Memory B cell (primary cell): ENCODE data around the gene IL1F10.

Experiments
- ATAC-seq: fragments of 150-1000 bp; cut with Tn5 transposase; 2 replicates; pipeline ENCODE4 v1.10.0; 2021; ENCODE audit warnings: low read depth, mild to moderate bottlenecking, moderate library complexity
- DNase-seq, 2 donors: peaks; one replicate each; pipeline ENCODE4 v3.0.0; 2022; ENCODE audit warnings: low spot score in 2 of 2
- H3K27ac Mint-ChIP-seq: one replicate; pipeline ENCODE4 v1.8.0; 2022; ENCODE audit warnings: mild to moderate bottlenecking, moderate library complexity, mixed read lengths
- H3K27me3 Mint-ChIP-seq: one replicate; pipeline ENCODE4 v1.8.0; 2022; ENCODE audit warnings: mixed read lengths
- H3K36me3 Mint-ChIP-seq: one replicate; pipeline ENCODE4 v1.8.0; 2022; ENCODE audit warnings: mild to moderate bottlenecking, mixed read lengths
- H3K4me1 Mint-ChIP-seq: one replicate; pipeline ENCODE4 v1.8.0; 2022; ENCODE audit warnings: mixed read lengths
- H3K4me3 Mint-ChIP-seq: one replicate; pipeline ENCODE4 v1.8.0; 2022; ENCODE audit warnings: mild to moderate bottlenecking, moderate library complexity, mixed read lengths
- H3K9me3 Mint-ChIP-seq: one replicate; pipeline ENCODE4 v1.8.0; 2022; ENCODE audit warnings: mixed read lengths

The IL1F10 gene

DNA sequence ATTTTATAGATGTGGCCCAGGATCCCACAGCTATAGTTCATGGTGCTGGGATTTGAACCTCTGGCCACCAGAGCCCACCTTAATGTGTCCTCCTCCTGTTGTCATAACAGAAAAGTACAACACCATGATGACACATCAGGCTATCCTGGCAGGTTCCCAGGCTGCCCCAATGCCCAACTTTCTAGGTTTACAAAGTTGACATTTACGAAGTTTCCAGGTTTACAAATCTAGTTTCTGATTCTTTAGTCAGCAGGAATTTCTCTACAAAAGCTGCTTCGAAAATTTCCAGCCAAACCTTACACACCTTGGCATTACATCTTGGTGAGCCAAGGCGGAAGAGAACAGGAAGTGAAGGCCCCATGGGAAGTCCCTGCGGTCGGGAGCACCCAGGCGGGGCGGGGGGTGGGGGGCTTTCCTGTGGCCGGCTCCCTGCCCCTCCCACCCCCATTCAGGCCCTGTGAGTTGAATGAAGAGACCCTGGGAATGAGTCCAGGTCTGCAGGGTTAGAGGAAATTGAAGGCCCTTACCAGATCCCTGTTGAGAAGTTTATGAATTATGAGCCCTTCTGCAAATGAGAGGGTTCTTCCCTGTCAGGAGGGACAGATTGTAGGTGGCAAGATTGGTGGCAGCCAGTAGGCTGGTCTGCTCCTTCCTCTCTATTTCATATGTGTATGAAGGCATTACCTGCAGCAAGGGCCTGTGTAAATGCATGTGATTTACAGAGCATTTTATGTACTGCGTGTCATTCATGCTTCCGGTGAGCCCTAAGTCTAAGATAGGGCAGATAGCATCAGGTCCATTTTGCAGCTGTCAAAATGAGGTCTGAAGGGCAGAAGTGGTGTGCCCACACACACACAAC is 48.6 kb downstream of the IL1F10 start:
- H3K27me3 Mint-ChIP-seq = no peaks in the 10 kb centered on the region
- DNase-seq = peak in 1 of 2 donors; percentile 13
- no peak overlapping the region for H3K27ac Mint-ChIP-seq
- H3K36me3 Mint-ChIP-seq = no peaks in the 10 kb centered on the region
- peak; percentile 88 for ATAC-seq
- H3K4me1 Mint-ChIP-seq = peaks cover 14% of the 10 kb centered on the region
- peaks cover 1% of the 10 kb centered on the region for H3K9me3 Mint-ChIP-seq
- H3K4me3 Mint-ChIP-seq = peak overlapping the region; percentile 21

GRCh38 chr2:113117541-113118262 is 49.9 kb downstream of the IL1F10 start:
- Mint-ChIP-seq H3K4me1 (peaks cover 14% of the 10 kb centered on the region), H3K4me3 (no peak overlapping the region), H3K27me3 (no peaks in the 10 kb centered on the region), H3K9me3 (peaks cover 1% of the 10 kb centered on the region), H3K36me3 (no peaks in the 10 kb centered on the region), H3K27ac (no peak overlapping the region)
- no peak for ATAC-seq
- no peak for DNase-seq

DNA sequence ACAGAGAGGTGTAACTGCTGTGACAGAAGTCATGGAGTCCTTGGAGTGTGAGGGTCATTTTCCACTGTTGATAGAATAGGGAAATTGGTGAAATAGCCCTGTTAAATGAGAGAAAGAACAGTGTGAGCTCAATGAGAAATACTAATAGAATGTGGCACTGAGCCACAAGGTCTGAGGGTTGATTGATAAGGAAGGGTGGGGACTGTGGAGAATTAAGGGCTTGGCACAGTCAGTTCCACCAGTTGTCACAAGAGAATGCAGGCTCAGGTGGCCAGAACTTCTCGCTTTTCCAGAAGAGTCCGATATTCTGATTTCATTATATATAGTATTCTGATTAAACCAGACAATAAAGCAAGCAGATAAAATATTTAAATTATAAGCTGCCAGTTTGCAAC is 50.5 kb downstream of the IL1F10 start:
- Mint-ChIP-seq H3K27me3 (no peaks in the 10 kb centered on the region), H3K4me1 (peaks cover 14% of the 10 kb centered on the region), H3K4me3 (no peak overlapping the region), H3K9me3 (peaks cover 1% of the 10 kb centered on the region), H3K36me3 (no peaks in the 10 kb centered on the region), H3K27ac (no peak overlapping the region)
- DNase-seq (no peak), ATAC-seq (no peak)

GRCh38 chr2:113119111-113119510 is 51.3 kb downstream of the IL1F10 start:
- ATAC-seq = no peak
- no peak for DNase-seq
- H3K36me3 Mint-ChIP-seq = no peaks in the 10 kb centered on the region
- no peaks in the 10 kb centered on the region for H3K27me3 Mint-ChIP-seq
- H3K4me3 Mint-ChIP-seq = no peak overlapping the region
- no peak overlapping the region for H3K27ac Mint-ChIP-seq
- H3K4me1 Mint-ChIP-seq = peaks cover 16% of the 10 kb centered on the region
- H3K9me3 Mint-ChIP-seq = peaks cover 1% of the 10 kb centered on the region

DNA sequence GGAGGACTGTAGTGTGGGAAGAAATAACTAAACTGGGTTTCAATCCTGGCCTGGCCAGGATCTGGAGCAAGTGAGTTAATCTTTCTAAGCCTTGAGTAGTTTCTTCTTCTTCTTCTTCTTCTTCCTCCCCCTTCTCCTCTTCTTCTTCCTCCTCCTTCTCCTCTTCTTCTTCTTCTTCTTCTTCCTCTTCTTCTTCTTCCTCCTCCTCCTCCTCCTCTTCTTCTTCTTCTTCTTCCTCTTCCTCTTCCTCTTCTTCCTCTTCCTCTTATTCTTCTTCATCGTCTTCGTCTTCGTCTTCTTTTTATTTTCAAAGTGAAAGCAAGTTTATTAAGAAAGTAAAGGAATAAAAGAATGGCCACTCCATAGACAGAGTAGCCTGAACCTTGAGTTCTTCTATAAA is 53.1 kb downstream of the IL1F10 start:
- DNase-seq (no peak), ATAC-seq (no peak)
- H3K27me3 Mint-ChIP-seq = no peaks in the 10 kb centered on the region
- H3K9me3 Mint-ChIP-seq = peaks cover 1% of the 10 kb centered on the region
- peaks cover 21% of the 10 kb centered on the region for H3K4me1 Mint-ChIP-seq
- no peak overlapping the region for H3K27ac Mint-ChIP-seq
- no peaks in the 10 kb centered on the region for H3K36me3 Mint-ChIP-seq
- peak overlapping the region; percentile 1 for H3K4me3 Mint-ChIP-seq

DNA sequence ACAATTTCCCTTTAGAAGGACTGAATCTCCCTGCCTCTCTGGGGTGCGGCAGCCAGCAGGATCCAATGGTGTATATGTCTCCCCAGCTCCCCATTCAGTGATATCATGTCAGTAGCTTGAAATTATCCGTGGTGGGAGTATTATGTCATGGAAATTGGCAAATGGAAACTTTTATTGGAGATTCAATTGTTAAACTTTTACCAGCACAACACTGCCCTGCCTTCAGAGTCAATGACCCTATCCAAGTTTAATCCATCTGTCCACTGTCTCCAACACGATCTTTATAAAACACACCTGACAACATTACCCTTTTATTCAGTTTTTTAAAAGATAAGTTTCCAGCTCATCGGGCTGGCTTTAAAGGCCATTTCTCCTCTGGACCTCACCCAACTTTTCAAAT is 54.6 kb downstream of the IL1F10 start:
- Mint-ChIP-seq H3K9me3 (peaks cover 1% of the 10 kb centered on the region), H3K36me3 (no peaks in the 10 kb centered on the region), H3K27ac (no peak overlapping the region), H3K4me1 (peaks cover 16% of the 10 kb centered on the region), H3K4me3 (no peak overlapping the region), H3K27me3 (no peaks in the 10 kb centered on the region)
- ATAC-seq (no peak), DNase-seq (no peak)

DNA sequence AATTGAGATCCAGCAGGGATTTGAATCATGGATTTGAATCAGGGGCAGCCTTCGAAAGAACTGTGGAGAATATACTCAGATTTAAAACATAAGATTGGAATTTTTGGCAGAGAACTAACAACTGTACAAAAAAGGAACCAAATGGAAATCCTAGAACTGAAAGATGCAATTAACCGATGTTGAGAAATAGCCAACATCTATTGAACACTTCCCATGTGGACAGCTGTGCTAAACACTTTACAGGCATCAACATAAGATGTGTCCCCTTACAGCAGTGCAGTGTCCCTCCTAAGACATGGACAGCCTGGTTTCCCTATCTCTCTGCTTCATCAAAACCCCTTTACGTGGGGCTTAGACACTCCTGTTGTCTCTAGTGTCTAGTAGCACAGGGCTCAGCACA is 56.0 kb downstream of the IL1F10 start:
- H3K27ac Mint-ChIP-seq = no peak overlapping the region
- DNase-seq (no peak), ATAC-seq (no peak)
- no peaks in the 10 kb centered on the region for H3K36me3 Mint-ChIP-seq
- H3K4me1 Mint-ChIP-seq = peaks cover 19% of the 10 kb centered on the region
- no peak overlapping the region for H3K4me3 Mint-ChIP-seq
- no peaks in the 10 kb centered on the region for H3K27me3 Mint-ChIP-seq
- peaks cover 1% of the 10 kb centered on the region for H3K9me3 Mint-ChIP-seq

GRCh38 chr2:113124181-113124961 is 56.6 kb downstream of the IL1F10 start:
- DNase-seq (no peak), ATAC-seq (peak; percentile 51)
- Mint-ChIP-seq H3K9me3 (peaks cover 1% of the 10 kb centered on the region), H3K4me1 (peaks cover 19% of the 10 kb centered on the region), H3K4me3 (no peak overlapping the region), H3K27me3 (no peaks in the 10 kb centered on the region), H3K36me3 (no peaks in the 10 kb centered on the region), H3K27ac (no peak overlapping the region)
